Natural killer cell (primary cell): ENCODE results near the gene RSBN1L. TPM values are rescaled to one million over a fixed set of nuclear protein-coding genes. Genes with fewer than 3 reads are reported as not detected.

Experiments used
- ATAC-seq, 3 donors: fragments of 150-1000 bp in 2 of 3; fragments of 200-7000 bp in 1 of 3; cut with Tn5 transposase; 1 replicate in 1 of 3; 2 replicates in 2 of 3; pipeline ENCODE4 v1.10.0; 2021; ENCODE audit warnings: mild to moderate bottlenecking in 2 of 3, moderate library complexity in 2 of 3
- DNase-seq, 2 donors: peaks; one replicate each; pipeline versions ENCODE4 v3.0.0 to v3.0.0-alpha.2; 2013 to 2021; ENCODE audit warnings: mixed read lengths in 1 of 2
- H3K27ac ChIP-seq: one replicate; pipeline ENCODE4 v1.5.1; 2013; ENCODE audit warnings: mild to moderate bottlenecking, low read length
- H3K27me3 ChIP-seq: one replicate; pipeline ENCODE4 v1.6.1; 2013; ENCODE audit warnings: low read length; ENCODE audit not compliant: control insufficient read depth, insufficient read depth
- H3K36me3 ChIP-seq: one replicate; pipeline ENCODE4 v1.6.1; 2013; ENCODE audit warnings: low read length; ENCODE audit not compliant: control insufficient read depth, insufficient read depth
- H3K4me1 ChIP-seq: one replicate; pipeline ENCODE4 v1.6.1; 2013; ENCODE audit warnings: low read length; ENCODE audit not compliant: control insufficient read depth, insufficient read depth
- H3K4me3 ChIP-seq: one replicate; pipeline ENCODE4 v1.5.1; 2013; ENCODE audit warnings: low read length
- H3K9me3 ChIP-seq: one replicate; pipeline ENCODE4 v1.6.1; 2013; ENCODE audit warnings: low read length; ENCODE audit not compliant: control insufficient read depth, insufficient read depth
- H3K27ac Mint-ChIP-seq, 2 donors: one replicate each; pipeline ENCODE4 v1.8.0; 2022; ENCODE audit warnings: mild to moderate bottlenecking in 2 of 2, mixed read lengths in 2 of 2, moderate library complexity in 1 of 2
- H3K27me3 Mint-ChIP-seq, 2 donors: one replicate each; pipeline ENCODE4 v1.8.0; 2022; ENCODE audit warnings: low read depth in 2 of 2, mixed read lengths in 2 of 2
- H3K36me3 Mint-ChIP-seq: one replicate; pipeline ENCODE4 v1.8.0; 2022; ENCODE audit warnings: mixed read lengths
- H3K4me1 Mint-ChIP-seq, 2 donors: one replicate each; pipeline ENCODE4 v1.8.0; 2022; ENCODE audit warnings: mixed read lengths in 2 of 2
- H3K4me3 Mint-ChIP-seq: one replicate; pipeline ENCODE4 v1.8.0; 2022; ENCODE audit warnings: mild to moderate bottlenecking, moderate library complexity, mixed read lengths
- H3K9me3 Mint-ChIP-seq, 2 donors: one replicate each; pipeline ENCODE4 v1.8.0; 2022; ENCODE audit warnings: mixed read lengths in 2 of 2
- WGBS: methylation state at CpG from one replicate; pipeline ENCODE4 v1.1.7; 2013; ENCODE audit warnings: missing lambda C conversion rate; ENCODE audit not compliant: insufficient coverage; 5-methylcytosine and 5-hydroxymethylcytosine counted together
- intact Hi-C: fragments of 100-400 bp; cut with micrococcal nuclease; formaldehyde crosslinking; loops from one replicate; pipeline ENCODE4 v1.14.2; 2022
- total RNA-seq, 4 donors: library from RNA; stranded (reverse); fragments of 120-200 nt in 1 of 4; gene quantifications; one replicate each; pipeline versions ENCODE4 v1.2.3 to v1.2.4, GENCODE V29; 2013 to 2022
- TF ChIP-seq, protein P1 (sequence below): fragments of 200-600 bp; IDR thresholded peaks from one replicate; pipeline ENCODE4 v1.8.0; 2022; ENCODE audit warnings: antibody characterized with exemption

The RSBN1L gene
- total RNA-seq, 3 donors from 2014 or later (not counting 1 experiment from before 2014, with no cell fraction given): 23.9 to 34.4 (median 33.4) TPM

DNA sequence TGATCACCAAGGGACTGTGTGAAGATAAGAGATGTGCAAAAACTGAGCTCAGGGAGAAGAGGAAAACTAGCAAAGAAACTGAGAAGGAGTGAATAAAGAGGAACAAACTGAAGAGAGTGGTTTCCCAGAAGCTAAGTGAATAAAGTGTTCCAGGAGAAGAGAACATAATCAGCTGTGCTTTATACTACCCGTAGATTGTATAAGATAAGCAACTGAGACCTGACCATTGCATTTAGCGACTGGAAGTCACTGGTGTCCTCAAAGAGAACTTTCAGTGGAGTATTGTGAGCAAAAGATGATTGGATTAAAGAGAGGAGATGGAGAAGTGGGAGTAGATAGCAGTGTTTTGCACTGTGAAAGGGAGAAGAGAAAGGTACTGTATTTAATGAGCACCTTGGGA, 116.9 kb downstream of the RSBN1L start:
- Histone ChIP-seq H3K27ac (no peak overlapping the region), H3K36me3 (no peaks in the 10 kb centered on the region), H3K4me3 (no peak overlapping the region), H3K4me1 (no peaks in the 10 kb centered on the region), H3K9me3 (no peaks in the 10 kb centered on the region), H3K27me3 (no peaks in the 10 kb centered on the region)
- H3K27ac Mint-ChIP-seq: no peak overlapping the region
- peaks cover 13% of the 10 kb centered on the region for H3K36me3 Mint-ChIP-seq
- no peak for ATAC-seq
- intact Hi-C loops: no loop called here
- peaks cover 0 to 3% of the 10 kb centered on the region in 2 donors for H3K9me3 Mint-ChIP-seq
- TF ChIP-seq, protein P1, sequence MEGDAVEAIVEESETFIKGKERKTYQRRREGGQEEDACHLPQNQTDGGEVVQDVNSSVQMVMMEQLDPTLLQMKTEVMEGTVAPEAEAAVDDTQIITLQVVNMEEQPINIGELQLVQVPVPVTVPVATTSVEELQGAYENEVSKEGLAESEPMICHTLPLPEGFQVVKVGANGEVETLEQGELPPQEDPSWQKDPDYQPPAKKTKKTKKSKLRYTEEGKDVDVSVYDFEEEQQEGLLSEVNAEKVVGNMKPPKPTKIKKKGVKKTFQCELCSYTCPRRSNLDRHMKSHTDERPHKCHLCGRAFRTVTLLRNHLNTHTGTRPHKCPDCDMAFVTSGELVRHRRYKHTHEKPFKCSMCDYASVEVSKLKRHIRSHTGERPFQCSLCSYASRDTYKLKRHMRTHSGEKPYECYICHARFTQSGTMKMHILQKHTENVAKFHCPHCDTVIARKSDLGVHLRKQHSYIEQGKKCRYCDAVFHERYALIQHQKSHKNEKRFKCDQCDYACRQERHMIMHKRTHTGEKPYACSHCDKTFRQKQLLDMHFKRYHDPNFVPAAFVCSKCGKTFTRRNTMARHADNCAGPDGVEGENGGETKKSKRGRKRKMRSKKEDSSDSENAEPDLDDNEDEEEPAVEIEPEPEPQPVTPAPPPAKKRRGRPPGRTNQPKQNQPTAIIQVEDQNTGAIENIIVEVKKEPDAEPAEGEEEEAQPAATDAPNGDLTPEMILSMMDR: no peak
- no peak for DNase-seq
- 69% methylated on average over 2 of the region's 2 CpGs for WGBS
- peaks cover 21 to 25% of the 10 kb centered on the region in 2 donors for H3K4me1 Mint-ChIP-seq
- H3K4me3 Mint-ChIP-seq: no peak overlapping the region
- H3K27me3 Mint-ChIP-seq: no peaks in the 10 kb centered on the region

DNA sequence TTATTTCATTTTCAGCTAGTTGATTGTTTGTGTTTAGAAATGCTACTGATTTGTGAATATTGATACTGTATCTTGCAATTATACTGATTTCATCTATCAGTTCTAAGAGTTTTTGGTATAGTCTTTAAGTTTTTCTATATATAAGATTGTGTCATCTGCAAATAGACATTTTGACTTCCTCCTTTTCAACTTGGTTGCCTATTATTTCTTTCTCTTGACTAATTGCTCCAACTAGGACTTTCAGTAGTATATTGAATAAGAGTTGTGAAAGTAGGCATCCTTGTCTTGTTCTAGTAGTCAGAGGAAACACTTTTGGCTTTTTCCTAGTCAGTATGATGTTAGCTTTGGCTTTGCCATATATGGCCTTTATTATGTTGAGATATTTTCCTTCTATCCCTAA, 122.8 kb downstream of the RSBN1L start:
- no peaks in the 10 kb centered on the region for H3K36me3 ChIP-seq
- no peaks in the 10 kb centered on the region for H3K27me3 ChIP-seq
- no peak overlapping the region for H3K4me3 Mint-ChIP-seq
- H3K27ac Mint-ChIP-seq: no peak overlapping the region
- intact Hi-C loops: no loop called here
- peaks cover 26% of the 10 kb centered on the region for H3K9me3 ChIP-seq
- TF ChIP-seq, protein P1: no peak
- H3K4me1 Mint-ChIP-seq: peaks cover 25 to 28% of the 10 kb centered on the region in 2 donors
- H3K9me3 Mint-ChIP-seq: peaks cover 8 to 17% of the 10 kb centered on the region in 2 donors
- no peak for DNase-seq
- ATAC-seq: no peak
- H3K4me3 ChIP-seq: no peak overlapping the region
- peaks cover 51% of the 10 kb centered on the region for H3K36me3 Mint-ChIP-seq
- no peak overlapping the region for H3K27ac ChIP-seq
- peaks cover 8% of the 10 kb centered on the region for H3K4me1 ChIP-seq
- no peaks in the 10 kb centered on the region for H3K27me3 Mint-ChIP-seq

DNA sequence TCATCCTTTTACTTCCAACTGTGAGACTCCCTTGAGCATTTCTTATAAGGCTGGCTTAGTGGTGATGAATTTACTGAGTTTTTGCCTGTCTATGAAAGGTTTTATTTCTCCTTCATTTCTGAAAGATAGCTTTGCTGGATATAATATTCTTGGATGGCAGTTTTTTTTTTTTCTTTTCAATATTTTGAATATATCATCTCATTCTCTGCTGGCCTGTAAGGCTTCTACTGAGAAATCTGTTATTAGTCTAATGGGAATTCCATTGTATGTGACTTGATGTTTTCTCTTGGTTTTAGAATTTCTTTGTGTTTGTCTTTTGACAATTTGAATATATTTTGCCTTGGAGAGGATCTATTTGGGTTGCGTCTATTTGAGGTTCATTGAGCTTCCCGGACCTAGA, 124.7 kb downstream of the RSBN1L start:
- Mint-ChIP-seq H3K9me3 (peaks cover 11 to 23% of the 10 kb centered on the region in 2 donors), H3K27ac (no peak overlapping the region), H3K4me3 (no peak overlapping the region), H3K27me3 (no peaks in the 10 kb centered on the region), H3K36me3 (peaks cover 59% of the 10 kb centered on the region), H3K4me1 (peaks cover 27 to 29% of the 10 kb centered on the region in 2 donors)
- Histone ChIP-seq H3K36me3 (no peaks in the 10 kb centered on the region), H3K4me3 (no peak overlapping the region), H3K9me3 (peaks cover 32% of the 10 kb centered on the region), H3K4me1 (peaks cover 8% of the 10 kb centered on the region), H3K27ac (no peak overlapping the region), H3K27me3 (no peaks in the 10 kb centered on the region)
- ATAC-seq: no peak
- 100% methylated on average over 1 of the region's 2 CpGs for WGBS
- no peak for DNase-seq
- TF ChIP-seq, protein P1: no peak
- intact Hi-C loops: no loop called here

DNA sequence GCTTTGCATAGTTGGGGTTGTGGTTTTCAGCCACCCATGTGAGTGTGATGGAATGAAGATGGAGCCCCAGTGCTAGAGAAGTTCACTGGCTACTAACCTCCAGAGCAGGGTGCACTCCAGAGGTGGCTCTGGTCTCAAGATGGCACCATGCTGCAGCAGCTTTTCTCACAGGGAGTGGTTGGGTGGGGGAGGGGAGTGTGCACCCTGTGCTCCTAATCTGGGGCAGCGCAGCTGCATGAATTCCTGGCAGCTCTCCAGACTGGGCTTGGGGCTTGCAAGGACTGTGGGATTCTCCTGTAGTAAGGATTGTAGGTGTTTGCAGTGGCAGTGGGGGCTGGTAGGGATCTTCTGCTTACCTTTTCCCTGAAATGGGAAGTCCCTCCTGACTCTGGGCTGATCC, 126.0 kb downstream of the RSBN1L start:
- peaks cover 31 to 37% of the 10 kb centered on the region in 2 donors for H3K4me1 Mint-ChIP-seq

More for the DNA sequence above, 126.0 kb downstream of the RSBN1L start:
- Histone ChIP-seq H3K27ac (no peak overlapping the region), H3K9me3 (peaks cover 37% of the 10 kb centered on the region), H3K4me3 (no peak overlapping the region), H3K36me3 (no peaks in the 10 kb centered on the region), H3K4me1 (peaks cover 8% of the 10 kb centered on the region), H3K27me3 (no peaks in the 10 kb centered on the region)
- Mint-ChIP-seq H3K36me3 (peaks cover 50% of the 10 kb centered on the region), H3K27ac (no peak overlapping the region), H3K4me3 (no peak overlapping the region), H3K9me3 (peaks cover 11 to 20% of the 10 kb centered on the region in 2 donors), H3K27me3 (no peaks in the 10 kb centered on the region)
- TF ChIP-seq, protein P1: no peak
- ATAC-seq (no peak), DNase-seq (no peak)
- WGBS: 50% methylated on average over 1 of the region's 1 CpG
- intact Hi-C loops: no loop called here
